Astrocyte (in vitro differentiated cells and primary cell): ENCODE data around the gene PLA2G4A. TPM values are rescaled to one million over a fixed set of nuclear protein-coding genes. Genes with fewer than 3 reads are reported as not detected.

Experiments
- DNase-seq: peaks from one replicate; pipeline ENCODE4 v3.0.0-alpha.2; 2010; ENCODE audit warnings: low read depth
- FAIRE-seq: peaks from 2 replicates; lab custom pipeline; 2011; peaks lifted over from hg19 to GRCh38; lab: Jason Lieb, UNC
- H2AFZ ChIP-seq: 2 replicates; pipeline ENCODE4 v1.6.0; 2012; ENCODE audit warnings: low read depth, low read length, inconsistent platforms
- H3K27ac ChIP-seq: 2 replicates; pipeline ENCODE4 v1.5.1; 2011; ENCODE audit warnings: low read depth, low read length, inconsistent platforms
- H3K27me3 ChIP-seq: 2 replicates; pipeline ENCODE4 v1.6.0; 2011; ENCODE audit warnings: low read length, inconsistent platforms; ENCODE audit not compliant: insufficient read depth
- H3K36me3 ChIP-seq: 2 replicates; pipeline ENCODE4 v1.5.1; 2011; ENCODE audit warnings: low read length, inconsistent platforms; ENCODE audit not compliant: insufficient read depth
- H3K4me1 ChIP-seq: 2 replicates; pipeline ENCODE4 v1.5.1; 2011; ENCODE audit warnings: low read length, inconsistent platforms; ENCODE audit not compliant: insufficient read depth
- H3K4me2 ChIP-seq: 2 replicates; pipeline ENCODE4 v1.6.0; 2012; ENCODE audit warnings: low read length, inconsistent platforms
- H3K4me3 ChIP-seq: 2 replicates; pipeline ENCODE4 v1.5.1; 2011; ENCODE audit warnings: low read depth, mild to moderate bottlenecking, low read length, inconsistent platforms; ENCODE audit not compliant: insufficient read depth
- H3K79me2 ChIP-seq: 2 replicates; pipeline ENCODE4 v1.6.0; 2012; ENCODE audit warnings: mild to moderate bottlenecking, low read length, inconsistent platforms; ENCODE audit not compliant: insufficient read depth
- H3K9ac ChIP-seq: 2 replicates; pipeline ENCODE4 v1.6.0; 2012; ENCODE audit warnings: mild to moderate bottlenecking, low read length, inconsistent platforms
- H3K9me3 ChIP-seq: 2 replicates; pipeline ENCODE4 v1.5.1; 2012; ENCODE audit warnings: low read depth, mild to moderate bottlenecking, low read length, inconsistent platforms; ENCODE audit not compliant: insufficient read depth
- H4K20me1 ChIP-seq: 2 replicates; pipeline ENCODE4 v1.6.0; 2012; ENCODE audit warnings: low read length, inconsistent platforms; ENCODE audit not compliant: insufficient read depth
- H3K27ac Mint-ChIP-seq: one replicate; pipeline ENCODE4 v1.8.0; 2021; ENCODE audit warnings: mild to moderate bottlenecking, mixed read lengths; ENCODE audit not compliant: unreplicated experiment
- H3K27me3 Mint-ChIP-seq: one replicate; pipeline ENCODE4 v1.8.0; 2021; ENCODE audit warnings: low read depth, mixed read lengths; ENCODE audit not compliant: unreplicated experiment
- H3K36me3 Mint-ChIP-seq: one replicate; pipeline ENCODE4 v1.8.0; 2021; ENCODE audit warnings: low read depth, mixed read lengths; ENCODE audit not compliant: unreplicated experiment
- H3K4me1 Mint-ChIP-seq: one replicate; pipeline ENCODE4 v1.8.0; 2021; ENCODE audit warnings: low read depth, mixed read lengths; ENCODE audit not compliant: unreplicated experiment
- H3K4me3 Mint-ChIP-seq: one replicate; pipeline ENCODE4 v1.8.0; 2021; ENCODE audit warnings: mild to moderate bottlenecking, moderate library complexity, mixed read lengths; ENCODE audit not compliant: unreplicated experiment
- H3K9me3 Mint-ChIP-seq: one replicate; pipeline ENCODE4 v1.8.0; 2021; ENCODE audit warnings: mild to moderate bottlenecking, mixed read lengths; ENCODE audit not compliant: unreplicated experiment
- EZH2 ChIP-seq: IDR thresholded peaks from 2 replicates; pipeline ENCODE4 v1.6.1; 2012; ENCODE audit warnings: mild to moderate bottlenecking, low read length, inconsistent platforms; ENCODE audit not compliant: insufficient read depth
- total RNA-seq: library from RNA; stranded (reverse); gene quantifications from 2 replicates; pipeline ENCODE4 v1.2.1, GENCODE V29; 2021
- TF ChIP-seq, protein P1 (sequence below): IDR thresholded peaks from 2 replicates; pipeline ENCODE4 v1.5.1; 2011; ENCODE audit warnings: low read depth, mild to moderate bottlenecking, inconsistent platforms, low read length, moderate library complexity; ENCODE audit not compliant: insufficient read depth

Gene PLA2G4A
- total RNA-seq, 1 donor from 2014 or later = 1.4 TPM

GRCh38 chr1:186904361-186904760 is 75.6 kb downstream of the PLA2G4A start:
- H3K4me2 ChIP-seq = no peak overlapping the region
- peaks cover 5% of the 10 kb centered on the region for H3K4me1 Mint-ChIP-seq
- TF ChIP-seq, protein P1, sequence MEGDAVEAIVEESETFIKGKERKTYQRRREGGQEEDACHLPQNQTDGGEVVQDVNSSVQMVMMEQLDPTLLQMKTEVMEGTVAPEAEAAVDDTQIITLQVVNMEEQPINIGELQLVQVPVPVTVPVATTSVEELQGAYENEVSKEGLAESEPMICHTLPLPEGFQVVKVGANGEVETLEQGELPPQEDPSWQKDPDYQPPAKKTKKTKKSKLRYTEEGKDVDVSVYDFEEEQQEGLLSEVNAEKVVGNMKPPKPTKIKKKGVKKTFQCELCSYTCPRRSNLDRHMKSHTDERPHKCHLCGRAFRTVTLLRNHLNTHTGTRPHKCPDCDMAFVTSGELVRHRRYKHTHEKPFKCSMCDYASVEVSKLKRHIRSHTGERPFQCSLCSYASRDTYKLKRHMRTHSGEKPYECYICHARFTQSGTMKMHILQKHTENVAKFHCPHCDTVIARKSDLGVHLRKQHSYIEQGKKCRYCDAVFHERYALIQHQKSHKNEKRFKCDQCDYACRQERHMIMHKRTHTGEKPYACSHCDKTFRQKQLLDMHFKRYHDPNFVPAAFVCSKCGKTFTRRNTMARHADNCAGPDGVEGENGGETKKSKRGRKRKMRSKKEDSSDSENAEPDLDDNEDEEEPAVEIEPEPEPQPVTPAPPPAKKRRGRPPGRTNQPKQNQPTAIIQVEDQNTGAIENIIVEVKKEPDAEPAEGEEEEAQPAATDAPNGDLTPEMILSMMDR = no peak
- no peak for TF ChIP-seq EZH2
- no peak overlapping the region for H3K9ac ChIP-seq
- no peaks in the 10 kb centered on the region for H3K36me3 Mint-ChIP-seq
- H3K27me3 ChIP-seq = no peaks in the 10 kb centered on the region
- FAIRE-seq = no peak
- no peaks in the 10 kb centered on the region for H3K27me3 Mint-ChIP-seq
- no peak overlapping the region for H2AFZ ChIP-seq
- no peak overlapping the region for H3K27ac Mint-ChIP-seq
- H3K4me3 ChIP-seq = no peak overlapping the region
- H3K27ac ChIP-seq = no peak overlapping the region
- no peaks in the 10 kb centered on the region for H3K9me3 ChIP-seq
- H3K79me2 ChIP-seq = no peaks in the 10 kb centered on the region
- H3K9me3 Mint-ChIP-seq = no peaks in the 10 kb centered on the region
- H3K36me3 ChIP-seq = no peaks in the 10 kb centered on the region
- no peak overlapping the region for H3K4me3 Mint-ChIP-seq
- no peaks in the 10 kb centered on the region for H3K4me1 ChIP-seq
- no peak for DNase-seq
- no peaks in the 10 kb centered on the region for H4K20me1 ChIP-seq

GRCh38 chr1:186905561-186905960 is 76.8 kb downstream of the PLA2G4A start:
- Histone ChIP-seq H3K27me3 (no peaks in the 10 kb centered on the region), H3K36me3 (no peaks in the 10 kb centered on the region), H3K4me3 (no peak overlapping the region), H3K9me3 (no peaks in the 10 kb centered on the region), H3K4me1 (no peaks in the 10 kb centered on the region), H3K4me2 (no peak overlapping the region), H2AFZ (no peak overlapping the region), H3K27ac (no peak overlapping the region), H3K9ac (no peak overlapping the region), H4K20me1 (no peaks in the 10 kb centered on the region), H3K79me2 (no peaks in the 10 kb centered on the region)
- FAIRE-seq = no peak
- H3K4me3 Mint-ChIP-seq = no peak overlapping the region
- H3K36me3 Mint-ChIP-seq = no peaks in the 10 kb centered on the region
- H3K27ac Mint-ChIP-seq = no peak overlapping the region
- peaks cover 5% of the 10 kb centered on the region for H3K4me1 Mint-ChIP-seq
- DNase-seq = peak; percentile 44
- H3K9me3 Mint-ChIP-seq = no peaks in the 10 kb centered on the region
- H3K27me3 Mint-ChIP-seq = no peaks in the 10 kb centered on the region
- TF ChIP-seq, protein P1 = no peak

GRCh38 chr1:186915555-186915954 is 86.8 kb downstream of the PLA2G4A start:
- no peaks in the 10 kb centered on the region for H3K9me3 ChIP-seq
- no peak for TF ChIP-seq EZH2
- TF ChIP-seq, protein P1 = no peak
- Mint-ChIP-seq H3K4me1 (no peaks in the 10 kb centered on the region), H3K9me3 (no peaks in the 10 kb centered on the region), H3K27ac (no peak overlapping the region), H3K4me3 (no peak overlapping the region), H3K36me3 (no peaks in the 10 kb centered on the region), H3K27me3 (no peaks in the 10 kb centered on the region)
- no peaks in the 10 kb centered on the region for H3K79me2 ChIP-seq
- no peaks in the 10 kb centered on the region for H3K36me3 ChIP-seq
- H3K4me1 ChIP-seq = peaks cover 3% of the 10 kb centered on the region
- no peak overlapping the region for H2AFZ ChIP-seq
- DNase-seq = no peak
- no peaks in the 10 kb centered on the region for H4K20me1 ChIP-seq
- no peak overlapping the region for H3K4me2 ChIP-seq
- no peak overlapping the region for H3K4me3 ChIP-seq
- no peak overlapping the region for H3K27ac ChIP-seq
- FAIRE-seq = no peak
- no peak overlapping the region for H3K9ac ChIP-seq
- no peaks in the 10 kb centered on the region for H3K27me3 ChIP-seq
